OCI-LY1 (cell line): ENCODE measurements around the gene PHF23.
A peak's percentile ranks its signal among the peaks of the same experiment; 100 is the strongest.

Experiments
- H2AFZ ChIP-seq: fragments of 200-600 bp; sonication (generic), shearing (Covaris generic); 2 replicates; pipeline ENCODE4 v1.6.0; 2014; ENCODE audit warnings: antibody characterized with exemption, mild to moderate bottlenecking, low read length
- H3F3A ChIP-seq: fragments of 200-600 bp; sonication (generic), shearing (Covaris generic); 2 replicates; pipeline ENCODE4 v1.6.0; 2014; ENCODE audit warnings: mild to moderate bottlenecking, antibody characterized with exemption, low read length, moderate library complexity; ENCODE audit not compliant: insufficient read depth
- H3K27ac ChIP-seq: fragments of 200-600 bp; sonication (generic); 2 replicates; pipeline ENCODE4 v1.5.1; 2014; ENCODE audit warnings: low read length, mixed run types, mild to moderate bottlenecking, low read depth; ENCODE audit not compliant: poor library complexity, severe bottlenecking
- H3K27me3 ChIP-seq: fragments of 200-600 bp; sonication (generic); 2 replicates; pipeline ENCODE4 v1.6.0; 2014; ENCODE audit warnings: antibody characterized with exemption, mild to moderate bottlenecking, low read length, moderate library complexity; ENCODE audit not compliant: insufficient read depth
- H3K36me3 ChIP-seq: fragments of 200-600 bp; sonication (generic); 2 replicates; pipeline ENCODE4 v1.6.1; 2014; ENCODE audit warnings: mild to moderate bottlenecking, antibody characterized with exemption, low read length, moderate library complexity, mixed read lengths; ENCODE audit not compliant: insufficient read depth
- H3K4me1 ChIP-seq: fragments of 200-600 bp; sonication (generic); 2 replicates; pipeline ENCODE4 v1.5.1; 2014; ENCODE audit warnings: mild to moderate bottlenecking, low read length, moderate library complexity; ENCODE audit not compliant: insufficient read depth, severe bottlenecking
- H3K4me2 ChIP-seq: fragments of 200-600 bp; sonication (generic), shearing (Covaris generic); 2 replicates; pipeline ENCODE4 v1.6.1; 2014; ENCODE audit warnings: low read length
- H3K4me3 ChIP-seq: fragments of 200-600 bp; sonication (generic); 2 replicates; pipeline ENCODE4 v1.5.1; 2014; ENCODE audit warnings: low read length, low read depth, mild to moderate bottlenecking, mixed read lengths; ENCODE audit not compliant: poor library complexity, severe bottlenecking
- H3K79me2 ChIP-seq: fragments of 200-600 bp; shearing (Covaris generic); 2 replicates; pipeline ENCODE4 v1.6.1; 2016; ENCODE audit warnings: mixed run types, low read length, mixed read lengths; ENCODE audit not compliant: insufficient read depth
- H3K9ac ChIP-seq: fragments of 200-600 bp; sonication (generic), shearing (Covaris generic); 2 replicates; pipeline ENCODE4 v1.6.1; 2014; ENCODE audit warnings: mild to moderate bottlenecking, low read length, mixed read lengths
- H3K9me2 ChIP-seq: fragments of 200-600 bp; sonication (generic), shearing (Covaris generic); 2 replicates; pipeline ENCODE4 v1.6.1; 2014; ENCODE audit warnings: low read depth, mild to moderate bottlenecking, low read length, mixed read lengths
- H3K9me3 ChIP-seq: fragments of 200-600 bp; shearing (Covaris generic); 2 replicates; pipeline ENCODE4 v1.6.1; 2014; ENCODE audit warnings: low read length, mixed read lengths
- H4K20me1 ChIP-seq: fragments of 200-600 bp; sonication (generic), shearing (Covaris generic); 2 replicates; pipeline ENCODE4 v1.6.0; 2016; ENCODE audit warnings: mild to moderate bottlenecking, low read length; ENCODE audit not compliant: insufficient read depth
- CTCF ChIP-seq: fragments of 200-600 bp; sonication (generic), shearing (Covaris generic); IDR thresholded peaks from 2 replicates; pipeline ENCODE4 v1.5.1; 2017; ENCODE audit warnings: mild to moderate bottlenecking, antibody characterized with exemption, low read length, moderate library complexity, mixed read lengths
- EZH2 ChIP-seq: fragments of 200-600 bp; sonication (generic), shearing (Covaris generic); IDR thresholded peaks from 2 replicates; pipeline ENCODE4 v1.8.0; 2017; ENCODE audit warnings: borderline replicate concordance, mixed run types, mild to moderate bottlenecking, antibody characterized with exemption, low read length, moderate library complexity, mixed read lengths

PHF23 gene

GRCh38 chr17:7249830-7250229 lies 10.6 kb upstream of the PHF23 start:
- no peaks in the 10 kb centered on the region for H3K9me3 ChIP-seq
- TF ChIP-seq CTCF (no peak), EZH2 (no peak)
- H3K79me2 ChIP-seq, result peaks cover 31% of the 10 kb centered on the region
- H3F3A ChIP-seq, result no peaks in the 10 kb centered on the region
- no peak overlapping the region for H2AFZ ChIP-seq
- H3K27me3 ChIP-seq, result no peaks in the 10 kb centered on the region
- peak overlapping the region; percentile 99 for H3K4me2 ChIP-seq
- H3K36me3 ChIP-seq, result peaks cover 32% of the 10 kb centered on the region
- no peaks in the 10 kb centered on the region for H3K9me2 ChIP-seq
- H3K4me1 ChIP-seq, result peaks cover 32% of the 10 kb centered on the region
- H3K9ac ChIP-seq, result peak overlapping the region; percentile 97
- H4K20me1 ChIP-seq, result no peaks in the 10 kb centered on the region
- H3K4me3 ChIP-seq, result peak overlapping the region; percentile 77
- H3K27ac ChIP-seq, result peak overlapping the region; percentile 15

- no peaks in the 10 kb centered on the region for H3K9me3 ChIP-seq
- H3K4me1 ChIP-seq, result peaks cover 32% of the 10 kb centered on the region
- H3K27ac ChIP-seq, result no peak overlapping the region
- no peaks in the 10 kb centered on the region for H3F3A ChIP-seq
- H3K4me3 ChIP-seq, result peak overlapping the region; percentile 77
- H3K9ac ChIP-seq, result peak overlapping the region; percentile 97; the same call in 1 of the 2 replicates
- no peaks in the 10 kb centered on the region for H3K27me3 ChIP-seq
- H3K4me2 ChIP-seq, result peak overlapping the region; percentile 99
- peaks cover 31% of the 10 kb centered on the region for H3K79me2 ChIP-seq
- H2AFZ ChIP-seq, result no peak overlapping the region
- H3K9me2 ChIP-seq, result no peaks in the 10 kb centered on the region
- TF ChIP-seq CTCF (no peak), EZH2 (no peak)
- no peaks in the 10 kb centered on the region for H4K20me1 ChIP-seq
- peaks cover 32% of the 10 kb centered on the region for H3K36me3 ChIP-seq
Measured at GRCh38 chr17:7249214-7249613, 10.0 kb upstream of the PHF23 start.

- H3K4me3 ChIP-seq, result peak overlapping the region; percentile 77
- H3K36me3 ChIP-seq, result peaks cover 32% of the 10 kb centered on the region
- peak overlapping the region; percentile 99 for H3K4me2 ChIP-seq
- no peaks in the 10 kb centered on the region for H3F3A ChIP-seq
- H3K27ac ChIP-seq, result no peak overlapping the region
- no peaks in the 10 kb centered on the region for H3K27me3 ChIP-seq
- TF ChIP-seq EZH2 (no peak), CTCF (no peak)
- peak overlapping the region; percentile 97; the same call in 1 of the 2 replicates for H3K9ac ChIP-seq
- H3K79me2 ChIP-seq, result peaks cover 31% of the 10 kb centered on the region
- no peak overlapping the region for H2AFZ ChIP-seq
- H3K9me2 ChIP-seq, result no peaks in the 10 kb centered on the region
- no peaks in the 10 kb centered on the region for H3K9me3 ChIP-seq
- peaks cover 32% of the 10 kb centered on the region for H3K4me1 ChIP-seq
- H4K20me1 ChIP-seq, result no peaks in the 10 kb centered on the region
Measured at GRCh38 chr17:7248796-7249195, 9.5 kb upstream of the PHF23 start.
